ENCODE measurements around the gene FBXO48.

The FBXO48 gene

DNA sequence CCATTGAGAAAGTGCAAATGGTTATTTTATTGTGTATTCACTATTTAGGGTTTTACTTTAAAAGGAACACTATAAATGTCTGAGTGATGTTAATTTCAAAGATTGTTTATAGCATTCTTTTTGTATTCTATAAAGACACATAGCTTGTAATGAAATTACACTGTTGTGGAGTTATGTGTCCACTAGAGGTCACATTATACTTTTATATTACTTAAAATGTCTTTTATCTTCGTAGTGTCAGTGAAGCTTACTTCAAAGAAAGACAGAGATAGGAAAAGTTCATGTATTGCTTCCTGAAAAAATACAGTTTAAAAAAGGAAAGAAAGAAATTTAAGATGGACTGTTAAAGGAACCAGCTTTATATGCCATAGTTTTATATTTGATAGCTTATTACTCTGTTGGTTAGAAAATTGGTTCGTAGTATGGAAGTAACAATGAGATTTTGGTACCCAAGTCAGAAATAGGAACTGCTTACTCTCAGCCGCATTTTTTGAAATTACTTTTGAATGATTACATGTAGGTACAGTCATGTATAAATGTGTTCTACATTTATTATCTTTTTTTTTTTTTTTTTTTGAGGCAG, 20.8 kb upstream of the FBXO48 start:
- TF ChIP-seq, protein P1, sequence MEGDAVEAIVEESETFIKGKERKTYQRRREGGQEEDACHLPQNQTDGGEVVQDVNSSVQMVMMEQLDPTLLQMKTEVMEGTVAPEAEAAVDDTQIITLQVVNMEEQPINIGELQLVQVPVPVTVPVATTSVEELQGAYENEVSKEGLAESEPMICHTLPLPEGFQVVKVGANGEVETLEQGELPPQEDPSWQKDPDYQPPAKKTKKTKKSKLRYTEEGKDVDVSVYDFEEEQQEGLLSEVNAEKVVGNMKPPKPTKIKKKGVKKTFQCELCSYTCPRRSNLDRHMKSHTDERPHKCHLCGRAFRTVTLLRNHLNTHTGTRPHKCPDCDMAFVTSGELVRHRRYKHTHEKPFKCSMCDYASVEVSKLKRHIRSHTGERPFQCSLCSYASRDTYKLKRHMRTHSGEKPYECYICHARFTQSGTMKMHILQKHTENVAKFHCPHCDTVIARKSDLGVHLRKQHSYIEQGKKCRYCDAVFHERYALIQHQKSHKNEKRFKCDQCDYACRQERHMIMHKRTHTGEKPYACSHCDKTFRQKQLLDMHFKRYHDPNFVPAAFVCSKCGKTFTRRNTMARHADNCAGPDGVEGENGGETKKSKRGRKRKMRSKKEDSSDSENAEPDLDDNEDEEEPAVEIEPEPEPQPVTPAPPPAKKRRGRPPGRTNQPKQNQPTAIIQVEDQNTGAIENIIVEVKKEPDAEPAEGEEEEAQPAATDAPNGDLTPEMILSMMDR (conservative IDR thresholded peaks at IDR 0.05; ENCODE audit: low read depth, low read length) = peak; percentile 39
- DNase-seq (ENCODE audit: low read depth) = no peak
- H3K4me3 ChIP-seq (ENCODE audit: low read length) = no peak overlapping the region

- H3K4me3 ChIP-seq (ENCODE audit: low read length) = no peak overlapping the region
- TF ChIP-seq, protein P1 (conservative IDR thresholded peaks at IDR 0.05; ENCODE audit: low read depth, low read length) = no peak
- DNase-seq (ENCODE audit: low read depth) = no peak
Observed at GRCh38 chr2:68483011-68483410, 15.9 kb upstream of the FBXO48 start.

DNA sequence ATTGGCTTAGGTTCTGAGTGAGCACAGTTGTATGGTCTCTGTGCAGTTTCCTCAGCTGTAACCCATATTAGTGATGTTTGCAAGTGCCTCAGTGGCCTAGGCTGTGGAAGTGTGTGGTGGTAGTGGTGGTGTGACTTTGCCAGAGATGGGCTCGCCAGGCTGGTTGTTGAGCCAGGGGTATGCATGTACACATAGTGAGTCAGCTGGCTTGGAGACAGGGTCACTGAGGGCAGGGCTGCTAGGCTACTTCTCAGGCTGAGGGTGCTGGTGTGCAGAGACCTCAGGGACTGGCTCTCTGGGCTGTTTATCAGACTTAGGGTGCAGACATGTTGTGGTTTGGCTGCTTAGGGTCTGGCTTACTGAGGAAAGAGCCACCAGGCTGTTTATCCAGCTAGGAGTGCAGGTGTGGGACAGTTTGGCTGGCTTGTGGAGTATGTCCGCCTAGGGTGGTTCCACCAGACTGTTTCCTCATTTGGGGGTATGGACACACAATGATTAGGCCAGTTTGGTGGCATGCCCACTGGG, 15.3 kb upstream of the FBXO48 start:
- TF ChIP-seq, protein P1 (conservative IDR thresholded peaks at IDR 0.05; ENCODE audit: low read depth, low read length) = no peak
- no peak overlapping the region for H3K4me3 ChIP-seq (ENCODE audit: low read length)
- no peak for DNase-seq (ENCODE audit: low read depth)

DNA sequence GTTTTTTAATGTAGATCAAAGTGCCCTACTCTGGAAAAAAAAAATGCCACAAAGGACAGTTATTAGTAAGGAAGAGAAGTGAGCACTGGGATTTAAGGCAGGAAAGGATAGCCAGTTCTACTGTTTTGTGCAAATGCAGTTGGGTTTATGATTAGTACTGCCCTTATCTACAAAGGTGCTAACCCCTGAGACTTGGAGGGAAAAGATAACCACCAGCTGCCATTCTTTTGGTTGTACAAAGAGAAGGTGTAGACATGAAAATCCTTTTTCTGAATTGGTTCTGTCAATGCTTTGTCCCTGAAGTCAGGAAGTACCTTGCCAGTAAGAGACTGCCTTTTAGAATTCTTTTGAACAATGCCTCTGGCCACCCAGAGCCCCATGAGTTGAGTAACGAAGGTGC, 11.6 kb upstream of the FBXO48 start:
- DNase-seq (ENCODE audit: low read depth) = no peak
- TF ChIP-seq, protein P1 (conservative IDR thresholded peaks at IDR 0.05; ENCODE audit: low read depth, low read length) = no peak
- H3K4me3 ChIP-seq (ENCODE audit: low read length) = no peak overlapping the region

- TF ChIP-seq, protein P1 (conservative IDR thresholded peaks at IDR 0.05; ENCODE audit: low read depth, low read length) = no peak
- DNase-seq (ENCODE audit: low read depth) = no peak
- no peak overlapping the region for H3K4me3 ChIP-seq (ENCODE audit: low read length)
Observed at GRCh38 chr2:68476454-68476853, 9.4 kb upstream of the FBXO48 start.

DNA sequence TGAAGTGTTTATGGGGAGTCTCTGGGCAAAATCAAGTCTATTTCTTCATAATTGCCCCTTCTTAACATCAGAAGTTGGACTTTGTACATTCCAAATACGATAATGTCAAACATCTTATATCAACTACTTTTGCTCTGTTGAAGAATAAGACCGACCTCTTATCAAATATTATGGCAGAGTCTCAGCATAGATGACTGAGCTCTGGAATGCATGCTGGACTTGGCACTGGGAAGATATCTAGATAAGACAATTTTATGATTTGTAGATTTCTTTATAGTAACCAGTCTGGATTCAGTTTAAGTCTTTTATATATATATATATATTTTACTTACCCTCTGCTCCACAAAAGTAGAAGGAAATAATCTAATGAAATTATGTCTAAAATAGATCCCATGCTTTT, 8.5 kb upstream of the FBXO48 start:
- DNase-seq (ENCODE audit: low read depth) = no peak
- no peak overlapping the region for H3K4me3 ChIP-seq (ENCODE audit: low read length)
- TF ChIP-seq, protein P1 (conservative IDR thresholded peaks at IDR 0.05; ENCODE audit: low read depth, low read length) = no peak

- H3K4me3 ChIP-seq (ENCODE audit: low read length) = no peak overlapping the region
- TF ChIP-seq, protein P1 (conservative IDR thresholded peaks at IDR 0.05; ENCODE audit: low read depth, low read length) = no peak
- no peak for DNase-seq (ENCODE audit: low read depth)
Observed at GRCh38 chr2:68475110-68475509, 8.0 kb upstream of the FBXO48 start.
